ENCODE results near the gene RNF175. TPM values are rescaled to one million over a fixed set of nuclear protein-coding genes. Genes with fewer than 3 reads are reported as not detected.

RNF175 gene
- total RNA-seq, 1 experiment from 2014 or later: 5.4 TPM

GRCh38 chr4:153683763-153684181 lies 76.1 kb downstream of the RNF175 start (continued):
- TF ChIP-seq ZMAT4 (CRISPR knock-in tag; IDR thresholded peaks at IDR 0.05): no peak

GRCh38 chr4:153679486-153679885 lies 80.3 kb downstream of the RNF175 start:
- ChIA-PET POLR2A (no interaction called here), CTCF (no interaction called here)
- Mint-ChIP-seq H3K36me3 (no peaks in the 10 kb centered on the region; the same call in 1 of the 2 replicates), H3K27me3 (ENCODE audit: low read depth) (peaks cover 62% of the 10 kb centered on the region), H3K9me3 (peaks cover 15% of the 10 kb centered on the region), H3K4me1 (peaks cover 5% of the 10 kb centered on the region), H3K27ac (no peak overlapping the region), H3K4me3 (no peak overlapping the region)
- no peak for DNase-seq (ENCODE audit: low spot score)
- no peak for ATAC-seq
- TF ChIP-seq MLX (CRISPR knock-in tag; IDR thresholded peaks at IDR 0.05): no peak

GRCh38 chr4:153676984-153677383 lies 82.8 kb downstream of the RNF175 start:
- peaks cover 20% of the 10 kb centered on the region for H3K9me3 Mint-ChIP-seq
- TF ChIP-seq ZNF263 (CRISPR knock-in tag; IDR thresholded peaks at IDR 0.05; ENCODE audit: low read depth) (no peak), ATF3 (CRISPR knock-in tag; conservative IDR thresholded peaks at IDR 0.05) (no peak), ZNF396 (CRISPR knock-in tag; IDR thresholded peaks at IDR 0.05; ENCODE audit: borderline replicate concordance) (no peak), ELF4 (CRISPR knock-in tag; IDR thresholded peaks at IDR 0.05; ENCODE audit: low read depth) (no peak), E2F5 (CRISPR knock-in tag; IDR thresholded peaks at IDR 0.05) (no peak), ZNF423 (CRISPR knock-in tag; IDR thresholded peaks at IDR 0.05) (no peak), IRF1 (CRISPR knock-in tag; IDR thresholded peaks at IDR 0.05) (no peak), ESRRA (CRISPR knock-in tag; IDR thresholded peaks at IDR 0.05; ENCODE audit: borderline replicate concordance) (no peak), AFF4 (CRISPR knock-in tag; IDR thresholded peaks at IDR 0.05; ENCODE audit: borderline replicate concordance) (no peak), CDX4 (CRISPR knock-in tag; IDR thresholded peaks at IDR 0.05; ENCODE audit: borderline replicate concordance) (no peak), ZBTB21 (CRISPR knock-in tag; IDR thresholded peaks at IDR 0.05; ENCODE audit: borderline replicate concordance) (no peak), ARID4B (CRISPR knock-in tag; IDR thresholded peaks at IDR 0.05; ENCODE audit: borderline replicate concordance) (no peak), NR3C1 (CRISPR knock-in tag; conservative IDR thresholded peaks at IDR 0.05; ENCODE audit: low read depth) (no peak), JUN (CRISPR knock-in tag; IDR thresholded peaks at IDR 0.05) (no peak), EMX1 (CRISPR knock-in tag; IDR thresholded peaks at IDR 0.05) (no peak)
- ChIA-PET CTCF (no interaction called here), POLR2A (no interaction called here)
- H3K4me3 Mint-ChIP-seq: no peak overlapping the region
- no peaks in the 10 kb centered on the region for H3K4me1 Mint-ChIP-seq
- DNase-seq (ENCODE audit: low spot score) (no peak), ATAC-seq (no peak)
- no peaks in the 10 kb centered on the region; the same call in 1 of the 2 replicates for H3K36me3 Mint-ChIP-seq
- H3K27me3 Mint-ChIP-seq (ENCODE audit: low read depth): peaks cover 38% of the 10 kb centered on the region
- H3K27ac Mint-ChIP-seq: no peak overlapping the region
